Measurements from ENCODE around the gene HADH. TPM values are rescaled to one million over a fixed set of nuclear protein-coding genes. Genes with fewer than 3 reads are reported as not detected.
"Not testable (repeated sequence)": the region's sequence is repeated elsewhere in the genome, so short reads cannot be mapped to it uniquely, and the experiment has no call there.

The HADH gene
- total RNA-seq, result 10 to 100 TPM; 44.0 to 48.1 TPM

GRCh38 chr4:107989537-107990386 lies at the start of gene HADH:
TSS of gene HADH (plus strand) at chr4:107989889. CDS start at chr4:107989933, 44 bp downstream.
- Mint-ChIP-seq H3K36me3 (peaks cover 15 to 19% of the 10 kb centered on the region in 2 donors), H3K27ac (peak within 1 kb of the TSS; percentile 88 to 96), H3K9me3 (no peaks in the 10 kb centered on the region)
- peak; percentile 99 for ATAC-seq
- peak; percentile 95 to 97 for DNase-seq (ENCODE audit: low spot score in 2 of 2)

GRCh38 chr4:107945809-107946208 lies 43.9 kb upstream of the HADH start:
- H3K27ac Mint-ChIP-seq, result peak overlapping the region in 1 of 2 donors; percentile 21
- no peaks in the 10 kb centered on the region for H3K9me3 Mint-ChIP-seq
- ATAC-seq, result no peak
- H3K36me3 Mint-ChIP-seq, result no peaks in the 10 kb centered on the region
- DNase-seq (ENCODE audit: low spot score in 2 of 2), result no peak

- H3K27ac Mint-ChIP-seq, result no peak overlapping the region
- peaks cover under 1 to 8% of the 10 kb centered on the region in 2 donors for H3K36me3 Mint-ChIP-seq
- DNase-seq (ENCODE audit: low spot score in 2 of 2) (no peak), ATAC-seq (no peak)
- peaks cover under 1 to 7% of the 10 kb centered on the region in 2 donors for H3K9me3 Mint-ChIP-seq
These were observed 38.7 kb upstream of the HADH start for GRCh38 chr4:107950746-107951540.

- H3K9me3 Mint-ChIP-seq, result peaks cover 6 to 13% of the 10 kb centered on the region in 2 donors
- ATAC-seq, result no peak
These were observed 38.1 kb upstream of the HADH start for GRCh38 chr4:107951551-107951950.

GRCh38 chr4:107956011-107956410 lies 33.7 kb upstream of the HADH start:
- Mint-ChIP-seq H3K36me3 (peaks cover 15 to 33% of the 10 kb centered on the region in 2 donors), H3K9me3 (peaks cover 13 to 19% of the 10 kb centered on the region in 2 donors), H3K27ac (no peak overlapping the region)
- ATAC-seq (no peak), DNase-seq (ENCODE audit: low spot score in 2 of 2) (no peak)

More at GRCh38 chr4:107951551-107951950, 38.1 kb upstream of the HADH start:
- DNase-seq (ENCODE audit: low spot score in 2 of 2), result no peak
- H3K27ac Mint-ChIP-seq, result no peak overlapping the region
- H3K36me3 Mint-ChIP-seq, result peaks cover 7 to 14% of the 10 kb centered on the region in 2 donors

- no peak for ATAC-seq
- Mint-ChIP-seq H3K27ac (no peak overlapping the region), H3K36me3 (no peaks in the 10 kb centered on the region), H3K9me3 (no peaks in the 10 kb centered on the region)
- DNase-seq (ENCODE audit: low spot score in 2 of 2), result no peak
These were observed 22.8 kb upstream of the HADH start for GRCh38 chr4:107966903-107967302.

GRCh38 chr4:107967519-107967918 lies 22.2 kb upstream of the HADH start:
- not testable (repeated sequence) for ATAC-seq; H3K9me3 Mint-ChIP-seq; H3K36me3 Mint-ChIP-seq; DNase-seq (ENCODE audit: low spot score in 2 of 2); H3K27ac Mint-ChIP-seq

GRCh38 chr4:107967921-107968320 lies 21.8 kb upstream of the HADH start:
- ATAC-seq, H3K9me3 Mint-ChIP-seq: not testable (repeated sequence)

GRCh38 chr4:107970063-107970798 lies 19.5 kb upstream of the HADH start:
- ATAC-seq, result no peak
- Mint-ChIP-seq H3K27ac (no peak overlapping the region), H3K9me3 (peaks cover 4% of the 10 kb centered on the region in 2 donors), H3K36me3 (peaks cover 0 to 6% of the 10 kb centered on the region in 2 donors)
- no peak for DNase-seq (ENCODE audit: low spot score in 2 of 2)

More at GRCh38 chr4:107967921-107968320, 21.8 kb upstream of the HADH start:
- H3K27ac Mint-ChIP-seq; H3K36me3 Mint-ChIP-seq; DNase-seq (ENCODE audit: low spot score in 2 of 2): not testable (repeated sequence)

- Mint-ChIP-seq H3K36me3 (peaks cover 0 to 6% of the 10 kb centered on the region in 2 donors), H3K27ac (no peak overlapping the region), H3K9me3 (peaks cover 4 to 9% of the 10 kb centered on the region in 2 donors)
- no peak for ATAC-seq
- DNase-seq (ENCODE audit: low spot score in 2 of 2), result no peak
These were observed 17.1 kb upstream of the HADH start for GRCh38 chr4:107972605-107973004.

GRCh38 chr4:107974523-107974922 lies 15.2 kb upstream of the HADH start:
- DNase-seq (ENCODE audit: low spot score in 2 of 2), result no peak
- Mint-ChIP-seq H3K36me3 (peaks cover 0 to 8% of the 10 kb centered on the region in 2 donors), H3K27ac (no peak overlapping the region), H3K9me3 (peaks cover 4 to 10% of the 10 kb centered on the region in 2 donors)
- ATAC-seq, result peak in 1 of 2 donors; percentile 36

- Mint-ChIP-seq H3K27ac (no peak overlapping the region), H3K36me3 (peaks cover 0 to 22% of the 10 kb centered on the region in 2 donors), H3K9me3 (peaks cover 4 to 17% of the 10 kb centered on the region in 2 donors)
- DNase-seq (ENCODE audit: low spot score in 2 of 2), result no peak
- no peak for ATAC-seq
These were observed 12.2 kb upstream of the HADH start for GRCh38 chr4:107977482-107977881.

GRCh38 chr4:107977966-107978705 lies 11.6 kb upstream of the HADH start:
- DNase-seq (ENCODE audit: low spot score in 2 of 2), result no peak
- Mint-ChIP-seq H3K27ac (no peak overlapping the region), H3K9me3 (peaks cover 4 to 17% of the 10 kb centered on the region in 2 donors), H3K36me3 (peaks cover 0 to 22% of the 10 kb centered on the region in 2 donors)
- no peak for ATAC-seq

GRCh38 chr4:107978716-107979451 lies 10.8 kb upstream of the HADH start:
- H3K36me3 Mint-ChIP-seq, result peaks cover 0 to 22% of the 10 kb centered on the region in 2 donors

More at GRCh38 chr4:107978716-107979451, 10.8 kb upstream of the HADH start:
- DNase-seq (ENCODE audit: low spot score in 2 of 2) (no peak), ATAC-seq (no peak)
- Mint-ChIP-seq H3K9me3 (peaks cover 4 to 17% of the 10 kb centered on the region in 2 donors), H3K27ac (no peak overlapping the region)
